ENCODE results near the gene PRMT7.

DNA sequence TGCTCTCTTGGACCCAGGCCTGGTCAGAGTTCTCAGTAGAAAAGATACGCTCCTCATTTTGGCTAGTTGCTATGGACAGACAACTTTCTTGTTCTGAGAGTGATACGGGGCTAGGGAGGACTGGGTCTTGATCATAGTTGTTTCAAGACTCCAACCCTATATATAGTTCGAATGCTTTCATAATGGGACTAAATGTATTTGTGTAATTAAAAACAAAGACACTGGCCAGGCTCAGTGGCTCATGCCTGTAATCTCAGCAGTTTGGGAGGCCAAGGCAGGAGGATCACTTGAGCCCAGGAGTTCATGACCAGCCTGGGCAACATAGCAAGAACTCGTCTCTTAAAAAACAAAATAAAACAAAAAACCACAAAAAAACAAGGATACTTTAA is 28.8 kb upstream of the PRMT7 start:
- TF ChIP-seq, protein P1, sequence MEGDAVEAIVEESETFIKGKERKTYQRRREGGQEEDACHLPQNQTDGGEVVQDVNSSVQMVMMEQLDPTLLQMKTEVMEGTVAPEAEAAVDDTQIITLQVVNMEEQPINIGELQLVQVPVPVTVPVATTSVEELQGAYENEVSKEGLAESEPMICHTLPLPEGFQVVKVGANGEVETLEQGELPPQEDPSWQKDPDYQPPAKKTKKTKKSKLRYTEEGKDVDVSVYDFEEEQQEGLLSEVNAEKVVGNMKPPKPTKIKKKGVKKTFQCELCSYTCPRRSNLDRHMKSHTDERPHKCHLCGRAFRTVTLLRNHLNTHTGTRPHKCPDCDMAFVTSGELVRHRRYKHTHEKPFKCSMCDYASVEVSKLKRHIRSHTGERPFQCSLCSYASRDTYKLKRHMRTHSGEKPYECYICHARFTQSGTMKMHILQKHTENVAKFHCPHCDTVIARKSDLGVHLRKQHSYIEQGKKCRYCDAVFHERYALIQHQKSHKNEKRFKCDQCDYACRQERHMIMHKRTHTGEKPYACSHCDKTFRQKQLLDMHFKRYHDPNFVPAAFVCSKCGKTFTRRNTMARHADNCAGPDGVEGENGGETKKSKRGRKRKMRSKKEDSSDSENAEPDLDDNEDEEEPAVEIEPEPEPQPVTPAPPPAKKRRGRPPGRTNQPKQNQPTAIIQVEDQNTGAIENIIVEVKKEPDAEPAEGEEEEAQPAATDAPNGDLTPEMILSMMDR (conservative IDR thresholded peaks at IDR 0.05) = no peak
- no peak for TF ChIP-seq EZH2 (IDR thresholded peaks at IDR 0.05; ENCODE audit: low read depth)
